HFF-Myc (cell line): ENCODE measurements around the gene DENND1A.

Source experiments
- DNase-seq: peaks from one replicate; pipeline ENCODE4 v3.0.0-alpha.2; 2011; ENCODE audit warnings: low read depth; ENCODE audit errors: extremely low read depth
- H3K4me3 ChIP-seq: replicated peaks from 2 replicates; pipeline ENCODE4 v1.5.1; 2011; ENCODE audit warnings: low read depth, mild to moderate bottlenecking, control low read depth, low read length
- TF ChIP-seq, protein P1 (sequence below): IDR thresholded peaks from 2 replicates; pipeline ENCODE4 v1.5.1; 2012; ENCODE audit warnings: mild to moderate bottlenecking, low read depth, low read length, control low read depth; ENCODE audit errors: missing control alignments

DENND1A gene

DNA sequence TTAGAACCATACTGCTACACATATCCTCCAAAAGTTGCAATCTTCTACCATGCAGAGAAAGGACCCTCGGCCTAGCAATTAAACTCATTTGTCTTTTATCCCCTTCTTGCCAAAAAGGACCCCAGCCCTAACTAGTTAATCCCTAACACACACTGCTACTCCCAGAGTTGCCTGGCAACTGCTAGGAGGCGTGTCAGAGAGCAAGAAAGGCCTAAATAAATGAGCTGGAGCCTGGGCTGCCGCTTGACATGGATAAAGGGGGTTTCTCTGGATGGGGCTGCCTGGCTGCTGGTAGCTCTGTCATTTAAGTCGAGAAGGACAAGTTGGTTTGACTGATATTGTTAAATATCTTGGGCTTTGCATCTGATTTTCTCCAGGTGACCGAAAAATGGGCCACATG, 379.1 kb downstream of the DENND1A start:
- TF ChIP-seq, protein P1, sequence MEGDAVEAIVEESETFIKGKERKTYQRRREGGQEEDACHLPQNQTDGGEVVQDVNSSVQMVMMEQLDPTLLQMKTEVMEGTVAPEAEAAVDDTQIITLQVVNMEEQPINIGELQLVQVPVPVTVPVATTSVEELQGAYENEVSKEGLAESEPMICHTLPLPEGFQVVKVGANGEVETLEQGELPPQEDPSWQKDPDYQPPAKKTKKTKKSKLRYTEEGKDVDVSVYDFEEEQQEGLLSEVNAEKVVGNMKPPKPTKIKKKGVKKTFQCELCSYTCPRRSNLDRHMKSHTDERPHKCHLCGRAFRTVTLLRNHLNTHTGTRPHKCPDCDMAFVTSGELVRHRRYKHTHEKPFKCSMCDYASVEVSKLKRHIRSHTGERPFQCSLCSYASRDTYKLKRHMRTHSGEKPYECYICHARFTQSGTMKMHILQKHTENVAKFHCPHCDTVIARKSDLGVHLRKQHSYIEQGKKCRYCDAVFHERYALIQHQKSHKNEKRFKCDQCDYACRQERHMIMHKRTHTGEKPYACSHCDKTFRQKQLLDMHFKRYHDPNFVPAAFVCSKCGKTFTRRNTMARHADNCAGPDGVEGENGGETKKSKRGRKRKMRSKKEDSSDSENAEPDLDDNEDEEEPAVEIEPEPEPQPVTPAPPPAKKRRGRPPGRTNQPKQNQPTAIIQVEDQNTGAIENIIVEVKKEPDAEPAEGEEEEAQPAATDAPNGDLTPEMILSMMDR, result no peak
- H3K4me3 ChIP-seq, result no peak overlapping the region
- DNase-seq, result no peak

DNA sequence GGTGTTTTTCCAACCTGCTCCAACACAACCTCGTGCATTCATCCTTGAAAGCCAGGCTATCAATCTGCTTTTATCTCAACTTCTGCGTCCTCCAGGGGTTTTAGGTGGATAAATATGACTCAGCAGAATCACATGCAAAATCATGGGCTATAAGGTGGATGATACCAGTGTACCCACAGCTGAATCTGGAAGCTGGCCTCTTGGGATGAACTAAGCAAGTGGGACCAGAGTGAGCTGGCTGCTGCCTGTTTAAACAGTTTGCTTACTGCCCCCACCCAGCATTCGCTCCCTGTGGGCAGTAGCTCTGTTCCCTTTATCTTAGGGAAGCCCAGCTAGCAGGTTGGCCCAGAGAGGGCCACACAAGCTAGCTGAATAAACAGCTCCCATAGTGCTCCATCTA, 379.9 kb downstream of the DENND1A start:
- TF ChIP-seq, protein P1, result no peak
- DNase-seq, result no peak
- no peak overlapping the region for H3K4me3 ChIP-seq

DNA sequence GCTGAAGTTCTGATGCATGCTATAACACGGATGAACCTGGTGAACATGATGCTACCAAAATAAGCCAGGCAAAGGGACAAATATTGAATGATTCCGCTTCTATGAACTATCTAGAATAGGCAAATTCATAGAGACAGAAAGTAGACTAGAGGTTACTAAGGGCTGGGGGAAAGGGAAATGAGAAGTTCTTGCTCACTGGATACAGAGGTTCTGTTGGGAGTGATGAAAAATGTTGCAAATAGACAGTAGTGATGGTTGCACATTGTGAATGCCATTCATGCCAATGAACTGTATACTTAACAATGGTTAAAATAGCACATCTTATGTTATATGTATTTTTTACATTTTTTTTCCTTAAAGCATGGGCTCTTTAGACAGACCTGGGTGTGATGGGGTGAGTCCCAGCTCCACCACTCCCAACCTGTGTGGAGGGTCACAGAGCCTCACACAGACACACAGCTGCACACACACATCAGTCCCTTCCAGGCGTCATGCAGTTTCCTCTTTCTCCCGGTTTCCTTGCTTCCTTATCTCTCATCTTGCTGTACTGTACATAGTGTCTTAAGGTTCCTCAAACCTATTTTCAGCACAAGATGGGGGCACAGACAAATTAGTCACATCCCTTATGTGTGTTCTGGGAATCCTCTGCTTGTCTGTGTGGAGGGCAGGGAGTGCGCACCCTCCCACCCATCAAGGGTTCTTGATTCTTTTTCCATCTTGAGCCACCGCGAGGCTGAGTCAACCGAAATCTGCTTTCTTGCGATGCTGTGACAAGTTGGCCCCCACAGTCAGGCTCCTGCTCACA, 381.0 kb downstream of the DENND1A start:
- DNase-seq, result no peak
- H3K4me3 ChIP-seq, result no peak overlapping the region
- TF ChIP-seq, protein P1, result no peak

DNA sequence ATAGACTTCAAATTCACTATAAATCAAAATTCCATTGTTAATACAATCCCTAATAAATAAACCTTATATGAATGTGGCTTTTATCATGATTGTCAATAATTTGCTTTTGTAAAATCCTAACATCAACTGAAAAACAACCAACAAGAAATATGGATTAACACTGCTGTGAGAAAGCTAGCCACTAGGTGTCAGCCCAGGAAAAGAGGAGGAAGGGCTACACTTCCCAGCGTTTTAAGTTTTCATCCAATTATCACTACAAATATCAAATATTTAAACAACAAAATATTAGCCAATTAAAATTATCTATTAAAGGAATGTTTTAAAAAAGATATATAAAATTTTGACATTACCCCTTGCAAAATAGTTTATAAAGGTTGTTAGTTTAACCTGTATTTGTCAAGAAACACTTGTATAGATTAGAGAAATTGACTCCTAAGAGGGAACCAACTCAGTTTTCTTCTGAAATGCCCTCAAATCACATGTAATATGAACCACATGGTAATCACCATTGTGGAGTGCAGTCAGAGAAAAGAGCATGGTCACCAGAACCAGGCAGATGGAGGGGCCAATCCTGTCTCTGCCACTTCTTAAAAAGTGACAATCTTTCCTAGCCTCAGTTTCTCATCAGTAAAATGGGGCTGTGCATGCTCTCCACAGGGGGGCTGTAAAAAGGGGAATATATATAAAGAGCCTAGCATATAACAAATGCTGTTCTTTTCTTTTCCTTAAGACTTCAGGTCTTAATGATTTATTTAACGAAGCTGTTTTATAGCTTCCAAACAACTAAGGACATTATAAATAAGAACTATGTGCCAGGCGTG, 385.7 kb downstream of the DENND1A start:
- TF ChIP-seq, protein P1, result peak; percentile 72
- DNase-seq, result no peak
- H3K4me3 ChIP-seq, result no peak overlapping the region

DNA sequence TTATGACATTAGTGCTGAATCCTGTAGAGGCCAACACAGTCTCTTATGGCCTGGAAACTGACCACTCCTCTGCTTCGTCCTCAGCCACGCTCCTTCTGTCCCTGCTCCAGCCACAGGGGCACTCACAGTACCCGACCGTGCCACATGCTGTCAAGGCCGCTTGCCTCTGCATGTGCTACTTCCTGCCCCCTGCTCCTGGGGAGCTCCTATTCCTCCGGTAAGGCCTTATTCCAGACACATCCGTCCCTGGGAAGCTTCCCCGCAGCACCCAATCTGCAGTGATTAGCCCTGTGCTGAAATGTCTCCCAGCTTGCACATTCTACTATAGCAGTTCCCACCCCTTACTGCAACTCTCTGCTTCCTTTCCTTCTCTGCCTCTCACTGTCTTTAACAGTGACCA, 386.4 kb downstream of the DENND1A start:
- H3K4me3 ChIP-seq, result no peak overlapping the region
- TF ChIP-seq, protein P1, result no peak
- no peak for DNase-seq

DNA sequence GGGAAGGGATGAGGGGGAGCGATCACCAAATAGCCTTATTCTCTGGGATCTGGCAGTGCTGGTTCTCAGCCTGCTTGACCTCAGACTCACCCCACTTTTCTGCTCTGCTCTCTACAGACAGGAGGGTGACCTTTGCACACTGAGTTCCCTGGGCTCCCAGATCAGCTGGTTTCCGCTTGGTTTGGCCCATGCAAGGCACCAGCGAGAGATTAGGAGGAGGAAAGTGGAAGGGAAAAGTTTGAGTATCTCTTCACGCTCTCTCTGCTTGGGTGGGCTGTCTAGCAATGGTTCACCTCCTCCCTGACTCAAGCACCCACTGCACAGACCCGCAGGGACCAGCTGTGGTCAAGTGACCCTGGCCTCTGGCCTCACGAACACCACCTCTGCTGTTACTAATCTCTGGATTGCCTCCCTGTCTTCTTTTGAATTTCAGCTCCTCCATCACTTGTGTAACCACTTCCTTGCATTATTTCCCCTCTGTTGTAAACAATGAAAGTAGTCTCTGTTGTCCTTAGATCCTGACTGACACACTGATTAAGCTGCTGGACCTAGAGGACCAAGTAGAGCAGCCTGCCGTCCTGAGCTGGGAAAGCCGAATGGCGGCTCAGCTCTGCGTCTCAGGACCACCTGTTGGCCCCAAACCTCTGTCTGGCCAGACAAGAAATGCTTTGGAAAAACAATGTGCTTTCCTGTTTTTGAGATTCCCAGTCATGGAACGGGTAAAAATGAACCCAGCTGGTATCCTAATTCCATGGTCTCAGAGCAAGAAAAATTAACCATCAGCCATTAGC, 387.3 kb downstream of the DENND1A start:
- H3K4me3 ChIP-seq, result no peak overlapping the region
- TF ChIP-seq, protein P1, result no peak
- DNase-seq, result no peak
